Thyroid gland (tissue), 4 donors: ENCODE measurements around the gene EMX1.

Source experiments
- POLR2A ChIP-seq, 2 donors: fragments of 450-650 bp; IDR thresholded peaks; one replicate each; pipeline ENCODE4 v1.6.1; 2017; ENCODE audit warnings: antibody characterized with exemption in 2 of 2, mild to moderate bottlenecking in 2 of 2, moderate library complexity in 1 of 2
- TF ChIP-seq, protein P1 (sequence below), 6 experiments: fragments of 200-600 bp in 3 of 6; fragments of 450-650 bp in 3 of 6; sonication (generic) in 3 of 6; IDR thresholded peaks; one replicate each; pipeline ENCODE4 v1.5.1; 2016 to 2019; ENCODE audit warnings: antibody characterized with exemption in 6 of 6, mild to moderate bottlenecking in 2 of 6, inconsistent platforms in 1 of 6, moderate library complexity in 1 of 6

DNA sequence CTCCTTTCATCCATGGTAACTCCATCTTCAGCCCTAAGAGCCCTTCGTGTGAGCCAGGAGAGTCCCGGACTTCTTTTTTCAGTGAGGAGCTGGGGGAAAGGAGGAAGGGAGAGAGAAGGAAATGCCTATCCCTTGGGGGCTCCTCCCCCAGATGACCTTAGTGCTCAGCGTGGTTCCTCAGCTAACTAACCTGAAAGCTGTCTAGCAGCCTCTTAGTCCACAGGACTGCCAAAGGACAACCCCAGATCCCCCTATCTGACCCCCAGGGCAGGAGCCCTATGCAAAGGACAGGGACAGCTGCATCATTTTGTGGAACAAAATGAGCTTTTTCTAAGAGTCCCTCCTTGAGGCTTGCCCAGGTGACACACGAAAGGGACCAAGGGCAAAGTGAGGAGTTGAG lies 22.2 kb upstream of the EMX1 start:
- TF ChIP-seq, protein P1, sequence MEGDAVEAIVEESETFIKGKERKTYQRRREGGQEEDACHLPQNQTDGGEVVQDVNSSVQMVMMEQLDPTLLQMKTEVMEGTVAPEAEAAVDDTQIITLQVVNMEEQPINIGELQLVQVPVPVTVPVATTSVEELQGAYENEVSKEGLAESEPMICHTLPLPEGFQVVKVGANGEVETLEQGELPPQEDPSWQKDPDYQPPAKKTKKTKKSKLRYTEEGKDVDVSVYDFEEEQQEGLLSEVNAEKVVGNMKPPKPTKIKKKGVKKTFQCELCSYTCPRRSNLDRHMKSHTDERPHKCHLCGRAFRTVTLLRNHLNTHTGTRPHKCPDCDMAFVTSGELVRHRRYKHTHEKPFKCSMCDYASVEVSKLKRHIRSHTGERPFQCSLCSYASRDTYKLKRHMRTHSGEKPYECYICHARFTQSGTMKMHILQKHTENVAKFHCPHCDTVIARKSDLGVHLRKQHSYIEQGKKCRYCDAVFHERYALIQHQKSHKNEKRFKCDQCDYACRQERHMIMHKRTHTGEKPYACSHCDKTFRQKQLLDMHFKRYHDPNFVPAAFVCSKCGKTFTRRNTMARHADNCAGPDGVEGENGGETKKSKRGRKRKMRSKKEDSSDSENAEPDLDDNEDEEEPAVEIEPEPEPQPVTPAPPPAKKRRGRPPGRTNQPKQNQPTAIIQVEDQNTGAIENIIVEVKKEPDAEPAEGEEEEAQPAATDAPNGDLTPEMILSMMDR (IDR thresholded peaks at IDR 0.05), result no peak
- no peak for TF ChIP-seq POLR2A (IDR thresholded peaks at IDR 0.05)
